ENCODE results near the gene AMMECR1.
"Not testable (repeated sequence)": the region's sequence is repeated elsewhere in the genome, so short reads cannot be mapped to it uniquely, and the experiment has no call there.

Gene AMMECR1

GRCh38 chrX:110251526-110251925 is 66.4 kb downstream of the AMMECR1 start:
- TF ChIP-seq, protein P1, sequence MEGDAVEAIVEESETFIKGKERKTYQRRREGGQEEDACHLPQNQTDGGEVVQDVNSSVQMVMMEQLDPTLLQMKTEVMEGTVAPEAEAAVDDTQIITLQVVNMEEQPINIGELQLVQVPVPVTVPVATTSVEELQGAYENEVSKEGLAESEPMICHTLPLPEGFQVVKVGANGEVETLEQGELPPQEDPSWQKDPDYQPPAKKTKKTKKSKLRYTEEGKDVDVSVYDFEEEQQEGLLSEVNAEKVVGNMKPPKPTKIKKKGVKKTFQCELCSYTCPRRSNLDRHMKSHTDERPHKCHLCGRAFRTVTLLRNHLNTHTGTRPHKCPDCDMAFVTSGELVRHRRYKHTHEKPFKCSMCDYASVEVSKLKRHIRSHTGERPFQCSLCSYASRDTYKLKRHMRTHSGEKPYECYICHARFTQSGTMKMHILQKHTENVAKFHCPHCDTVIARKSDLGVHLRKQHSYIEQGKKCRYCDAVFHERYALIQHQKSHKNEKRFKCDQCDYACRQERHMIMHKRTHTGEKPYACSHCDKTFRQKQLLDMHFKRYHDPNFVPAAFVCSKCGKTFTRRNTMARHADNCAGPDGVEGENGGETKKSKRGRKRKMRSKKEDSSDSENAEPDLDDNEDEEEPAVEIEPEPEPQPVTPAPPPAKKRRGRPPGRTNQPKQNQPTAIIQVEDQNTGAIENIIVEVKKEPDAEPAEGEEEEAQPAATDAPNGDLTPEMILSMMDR (IDR thresholded peaks at IDR 0.05; ENCODE audit: low read depth, low read length), result no peak
- Histone ChIP-seq H3K4me1 (no peaks in the 10 kb centered on the region), H3K36me3 (no peaks in the 10 kb centered on the region), H3K4me3 (ENCODE audit: low read depth, low read length) (no peak overlapping the region), H3K27me3 (no peaks in the 10 kb centered on the region), H3K9me3 (no peaks in the 10 kb centered on the region)
- no peak for DNase-seq

GRCh38 chrX:110250847-110251246 is 67.0 kb downstream of the AMMECR1 start:
- H3K9me3 ChIP-seq, result no peaks in the 10 kb centered on the region

DNA sequence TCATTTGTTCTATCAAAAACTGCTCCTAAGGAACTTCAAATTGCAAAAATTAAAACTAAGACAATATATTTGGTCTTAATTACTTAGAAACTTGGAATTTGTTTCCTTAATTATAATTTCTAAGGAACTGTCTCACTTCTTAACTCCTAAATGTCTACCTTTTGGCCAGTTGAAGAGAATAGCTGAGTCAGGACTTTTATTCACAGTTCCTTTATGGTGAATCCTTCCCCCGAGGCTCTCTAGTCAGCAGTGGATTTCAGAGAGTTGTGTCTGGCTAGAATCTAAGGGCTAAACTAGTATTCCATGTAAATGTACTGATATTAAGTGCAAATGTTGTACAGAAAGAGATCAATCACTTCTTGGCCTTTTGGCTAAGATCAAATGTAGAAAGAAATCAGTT is 69.3 kb downstream of the AMMECR1 start:
- no peak for DNase-seq
- no peaks in the 10 kb centered on the region for H3K4me1 ChIP-seq
- no peaks in the 10 kb centered on the region for H3K27me3 ChIP-seq
- H3K36me3 ChIP-seq, result no peaks in the 10 kb centered on the region
- no peaks in the 10 kb centered on the region for H3K9me3 ChIP-seq
- no peak overlapping the region for H3K4me3 ChIP-seq (ENCODE audit: low read depth, low read length)
- TF ChIP-seq, protein P1 (IDR thresholded peaks at IDR 0.05; ENCODE audit: low read depth, low read length), result no peak

More at GRCh38 chrX:110250847-110251246, 67.0 kb downstream of the AMMECR1 start:
- Histone ChIP-seq H3K36me3 (no peaks in the 10 kb centered on the region), H3K4me3 (ENCODE audit: low read depth, low read length) (no peak overlapping the region), H3K4me1 (no peaks in the 10 kb centered on the region), H3K27me3 (no peaks in the 10 kb centered on the region)
- TF ChIP-seq, protein P1 (IDR thresholded peaks at IDR 0.05; ENCODE audit: low read depth, low read length), result no peak
- no peak for DNase-seq

GRCh38 chrX:110245011-110245410 is 72.9 kb downstream of the AMMECR1 start:
- H3K4me1 ChIP-seq, result no peaks in the 10 kb centered on the region
- no peaks in the 10 kb centered on the region for H3K9me3 ChIP-seq
- H3K4me3 ChIP-seq (ENCODE audit: low read depth, low read length), result no peak overlapping the region
- no peak for DNase-seq
- no peaks in the 10 kb centered on the region for H3K27me3 ChIP-seq
- TF ChIP-seq, protein P1 (IDR thresholded peaks at IDR 0.05; ENCODE audit: low read depth, low read length), result no peak
- no peaks in the 10 kb centered on the region for H3K36me3 ChIP-seq

GRCh38 chrX:110242371-110242770 is 75.5 kb downstream of the AMMECR1 start:
- no peaks in the 10 kb centered on the region for H3K4me1 ChIP-seq
- no peak for DNase-seq
- no peaks in the 10 kb centered on the region for H3K9me3 ChIP-seq
- H3K36me3 ChIP-seq, result no peaks in the 10 kb centered on the region
- H3K27me3 ChIP-seq, result no peaks in the 10 kb centered on the region
- TF ChIP-seq, protein P1 (IDR thresholded peaks at IDR 0.05; ENCODE audit: low read depth, low read length), result no peak
- no peak overlapping the region for H3K4me3 ChIP-seq (ENCODE audit: low read depth, low read length)

DNA sequence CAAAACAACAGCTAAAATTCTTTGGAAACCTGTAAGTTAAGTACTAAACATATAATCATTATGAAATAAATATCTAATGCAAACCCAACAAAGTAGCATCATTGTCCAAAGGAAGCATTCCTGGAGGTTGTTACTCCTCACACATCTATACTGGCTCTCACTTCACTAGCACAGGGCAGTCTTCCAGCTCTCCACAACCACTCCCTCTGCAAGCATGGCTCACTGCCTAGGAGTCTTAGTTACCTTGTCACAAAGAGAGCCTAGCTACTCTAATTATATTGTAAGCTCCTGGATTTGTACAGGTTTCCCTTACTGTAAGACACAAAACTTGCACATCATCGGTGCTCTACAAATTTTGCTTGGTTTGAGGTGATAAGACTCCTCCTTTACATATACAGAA is 76.1 kb downstream of the AMMECR1 start:
- DNase-seq, result no peak
- Histone ChIP-seq H3K4me1 (no peaks in the 10 kb centered on the region), H3K27me3 (no peaks in the 10 kb centered on the region), H3K4me3 (ENCODE audit: low read depth, low read length) (no peak overlapping the region), H3K9me3 (no peaks in the 10 kb centered on the region), H3K36me3 (no peaks in the 10 kb centered on the region)
- TF ChIP-seq, protein P1 (IDR thresholded peaks at IDR 0.05; ENCODE audit: low read depth, low read length), result no peak

- H3K36me3 ChIP-seq; H3K9me3 ChIP-seq; DNase-seq; H3K4me1 ChIP-seq; H3K4me3 ChIP-seq (ENCODE audit: low read depth, low read length); H3K27me3 ChIP-seq: not testable (repeated sequence)
Measured at GRCh38 chrX:110238259-110238658, 79.6 kb downstream of the AMMECR1 start.

GRCh38 chrX:110231485-110231884 is 86.4 kb downstream of the AMMECR1 start:
- not testable (repeated sequence) for H3K36me3 ChIP-seq; H3K4me3 ChIP-seq (ENCODE audit: low read depth, low read length); H3K9me3 ChIP-seq; H3K27me3 ChIP-seq; DNase-seq
- H3K4me1 ChIP-seq, result peaks cover 11% of the 10 kb centered on the region

DNA sequence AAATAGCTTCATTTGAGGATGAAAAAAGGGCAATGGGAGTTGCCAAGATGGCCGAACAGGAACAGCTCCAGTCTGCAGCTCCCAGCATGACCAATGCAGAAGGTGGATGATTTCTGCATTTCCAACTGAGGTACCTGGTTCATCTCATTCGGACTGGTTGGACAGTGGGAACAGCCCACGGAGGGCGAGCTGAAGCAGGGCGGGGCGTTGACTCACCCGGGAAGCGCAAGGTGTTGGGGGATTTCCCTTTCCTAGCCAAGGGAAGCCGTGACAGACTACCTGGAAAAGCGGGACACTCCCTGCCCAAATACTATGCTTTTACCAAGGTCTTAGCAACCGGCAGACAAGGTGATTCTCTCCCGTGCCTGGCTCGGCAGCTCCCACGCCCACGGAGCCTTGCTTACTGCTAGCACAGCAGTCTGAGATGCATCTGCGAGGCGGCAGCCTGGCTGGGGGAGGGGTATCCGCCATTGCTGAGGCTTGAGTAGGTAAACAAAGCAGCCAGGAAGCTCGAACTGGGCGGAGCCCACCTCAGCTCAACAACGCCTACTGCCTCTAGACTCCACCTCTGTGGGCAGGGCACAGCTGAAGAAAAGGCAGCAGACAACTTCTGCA is 88.3 kb downstream of the AMMECR1 start:
- peak; percentile 72 for DNase-seq
- peak overlapping the region; percentile 63 for H3K4me3 ChIP-seq (ENCODE audit: low read depth, low read length)
- H3K4me1 ChIP-seq, result peaks cover 11% of the 10 kb centered on the region
- H3K9me3 ChIP-seq, H3K36me3 ChIP-seq, H3K27me3 ChIP-seq: not testable (repeated sequence)
